Activated naive CD8-positive, alpha-beta T cell treated with anti-CD3 and anti-CD28 coated beads for 36 hours (primary cell): ENCODE measurements around the gene TFCP2. TPM values are rescaled to one million over a fixed set of nuclear protein-coding genes. Genes with fewer than 3 reads are reported as not detected.
A peak's percentile ranks its signal among the peaks of the same experiment; 100 is the strongest.

Source experiments
- DNase-seq: peaks from one replicate; pipeline ENCODE4 v3.0.0; 2021
- H3K27ac Mint-ChIP-seq: one replicate; pipeline ENCODE4 v1.8.0; 2022; ENCODE audit warnings: mild to moderate bottlenecking, moderate library complexity, mixed read lengths
- H3K27me3 Mint-ChIP-seq: one replicate; pipeline ENCODE4 v1.8.0; 2022; ENCODE audit warnings: mild to moderate bottlenecking, mixed read lengths
- H3K36me3 Mint-ChIP-seq: one replicate; pipeline ENCODE4 v1.8.0; 2021; ENCODE audit warnings: mild to moderate bottlenecking, mixed read lengths
- H3K4me1 Mint-ChIP-seq: one replicate; pipeline ENCODE4 v1.8.0; 2021; ENCODE audit warnings: mixed read lengths
- H3K4me3 Mint-ChIP-seq: one replicate; pipeline ENCODE4 v1.8.0; 2022; ENCODE audit warnings: mild to moderate bottlenecking, moderate library complexity, mixed read lengths
- H3K9me3 Mint-ChIP-seq: one replicate; pipeline ENCODE4 v1.8.0; 2022; ENCODE audit warnings: mixed read lengths
- total RNA-seq, 2 experiments: library from RNA; stranded (reverse); gene quantifications; one replicate each; pipeline ENCODE4 v1.2.3, GENCODE V29; 2021

TFCP2 gene
- total RNA-seq, 2 experiments from 2014 or later, result 32.3 to 33.4 TPM

DNA sequence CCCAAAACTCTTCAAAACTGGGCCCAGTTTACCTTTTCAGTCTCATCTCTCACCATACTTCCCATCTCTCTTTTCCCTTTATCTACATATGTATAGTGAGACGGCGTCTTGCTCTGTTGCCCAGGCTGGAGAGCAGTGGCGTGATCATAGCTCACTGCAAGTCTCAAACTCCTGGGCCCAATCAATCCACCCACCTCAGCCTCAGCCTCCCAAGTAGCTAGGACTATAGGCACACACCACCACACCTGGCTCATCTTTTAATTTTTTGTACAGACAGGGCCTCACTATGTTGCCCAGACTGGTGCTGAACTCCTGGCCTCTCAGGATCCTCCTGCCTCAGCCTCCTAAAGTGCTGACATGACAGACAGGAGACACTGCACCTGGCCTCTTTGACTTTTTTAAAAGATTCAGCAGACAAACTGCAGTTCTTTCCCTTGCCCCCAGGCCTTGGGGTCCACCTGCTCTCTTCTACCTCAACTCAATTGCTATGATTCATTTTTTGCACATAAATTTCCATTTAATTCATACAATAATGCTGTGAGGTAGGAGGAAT, 33.6 kb downstream of the TFCP2 start:
- H3K27me3 Mint-ChIP-seq, result no peaks in the 10 kb centered on the region
- peaks cover 23% of the 10 kb centered on the region for H3K36me3 Mint-ChIP-seq
- no peak for DNase-seq
- no peaks in the 10 kb centered on the region for H3K4me1 Mint-ChIP-seq
- H3K9me3 Mint-ChIP-seq, result no peaks in the 10 kb centered on the region
- H3K27ac Mint-ChIP-seq, result no peak overlapping the region
- no peak overlapping the region for H3K4me3 Mint-ChIP-seq

DNA sequence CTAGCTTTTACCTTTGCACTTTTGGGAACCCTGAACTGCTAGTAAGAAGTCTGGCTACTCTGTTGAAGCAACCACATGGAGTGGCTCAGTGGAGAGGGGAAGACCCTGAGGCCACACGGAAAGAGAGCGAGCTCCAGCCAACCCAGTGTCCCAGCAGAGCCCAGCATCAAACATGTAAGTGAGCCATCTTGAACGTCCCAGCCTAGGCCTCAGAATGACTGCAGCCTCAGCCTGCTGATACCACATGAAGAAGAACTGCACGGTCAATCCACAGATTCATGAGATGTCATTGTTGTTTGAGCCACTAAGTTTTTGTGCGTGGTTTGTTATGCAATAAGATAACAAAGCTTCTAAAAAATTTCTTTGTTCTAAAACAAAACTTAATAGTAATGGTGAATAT, 40.2 kb downstream of the TFCP2 start:
- no peak overlapping the region for H3K27ac Mint-ChIP-seq
- H3K27me3 Mint-ChIP-seq, result no peaks in the 10 kb centered on the region
- no peak overlapping the region for H3K4me3 Mint-ChIP-seq
- peaks cover 2% of the 10 kb centered on the region for H3K36me3 Mint-ChIP-seq
- peaks cover 11% of the 10 kb centered on the region for H3K4me1 Mint-ChIP-seq
- no peaks in the 10 kb centered on the region for H3K9me3 Mint-ChIP-seq
- DNase-seq, result no peak

- H3K36me3 Mint-ChIP-seq, result peaks cover 2% of the 10 kb centered on the region
- H3K27me3 Mint-ChIP-seq, result no peaks in the 10 kb centered on the region
- no peak overlapping the region for H3K27ac Mint-ChIP-seq
- peaks cover 15% of the 10 kb centered on the region for H3K4me1 Mint-ChIP-seq
- DNase-seq, result no peak
- H3K4me3 Mint-ChIP-seq, result no peak overlapping the region
- no peaks in the 10 kb centered on the region for H3K9me3 Mint-ChIP-seq
Observed at GRCh38 chr12:51131745-51132521, 41.0 kb downstream of the TFCP2 start.

DNA sequence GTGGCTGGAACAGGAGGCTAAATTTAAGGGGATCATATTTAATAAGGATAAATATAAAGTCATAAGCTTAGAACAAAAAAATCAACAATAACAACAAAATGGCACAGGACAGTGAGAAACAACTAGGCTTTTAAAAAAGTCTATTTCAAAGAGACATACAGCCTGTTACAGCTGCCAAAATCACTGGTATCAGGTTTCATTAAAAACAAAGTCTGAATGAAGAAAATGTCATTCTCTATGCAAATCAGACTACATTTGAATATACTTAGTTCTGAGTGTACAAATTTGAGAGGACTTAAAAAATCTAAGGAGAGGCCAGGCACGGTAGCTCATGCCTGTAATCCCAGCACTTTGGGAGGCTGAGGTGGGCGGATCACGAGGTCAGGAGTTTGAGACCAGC, 44.0 kb downstream of the TFCP2 start:
- H3K9me3 Mint-ChIP-seq, result no peaks in the 10 kb centered on the region
- peaks cover 11% of the 10 kb centered on the region for H3K36me3 Mint-ChIP-seq
- H3K27ac Mint-ChIP-seq, result no peak overlapping the region
- H3K4me3 Mint-ChIP-seq, result no peak overlapping the region
- no peaks in the 10 kb centered on the region for H3K27me3 Mint-ChIP-seq
- no peak for DNase-seq
- peaks cover 15% of the 10 kb centered on the region for H3K4me1 Mint-ChIP-seq

DNA sequence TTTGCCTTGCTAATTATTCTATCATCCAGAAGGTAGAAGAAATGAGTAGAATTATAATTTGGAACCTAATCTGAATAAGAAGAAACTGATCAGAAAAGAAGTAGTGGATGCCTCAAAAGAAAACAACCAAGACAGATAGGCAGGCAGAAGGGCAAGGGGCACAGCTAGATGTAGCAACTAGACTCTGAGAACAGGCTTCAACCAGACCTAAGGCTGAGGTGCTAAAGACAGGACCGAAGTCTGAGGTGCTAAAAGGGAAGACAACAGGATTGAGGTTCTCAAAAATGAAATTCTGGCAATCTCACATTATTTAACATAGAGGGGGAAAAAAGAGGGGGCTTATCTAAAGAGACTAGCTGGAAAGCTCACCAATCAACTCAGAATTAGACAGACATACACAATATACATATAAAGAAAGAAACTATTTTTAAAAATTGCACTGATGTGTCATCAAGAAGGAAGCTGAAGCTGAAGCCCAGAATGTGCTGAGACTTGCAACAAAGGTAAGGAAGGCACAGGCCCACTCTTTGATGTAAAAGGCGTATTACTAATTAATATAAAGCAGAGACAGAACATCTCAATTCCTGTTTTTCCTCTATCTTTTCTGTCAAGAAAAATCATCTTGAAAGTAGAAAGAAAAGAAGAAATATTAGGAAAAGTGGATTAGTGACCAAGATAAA, 45.7 kb downstream of the TFCP2 start:
- DNase-seq, result no peak
- Mint-ChIP-seq H3K9me3 (no peaks in the 10 kb centered on the region), H3K27me3 (no peaks in the 10 kb centered on the region), H3K27ac (no peak overlapping the region), H3K36me3 (peaks cover 11% of the 10 kb centered on the region), H3K4me3 (no peak overlapping the region), H3K4me1 (peaks cover 9% of the 10 kb centered on the region)

DNA sequence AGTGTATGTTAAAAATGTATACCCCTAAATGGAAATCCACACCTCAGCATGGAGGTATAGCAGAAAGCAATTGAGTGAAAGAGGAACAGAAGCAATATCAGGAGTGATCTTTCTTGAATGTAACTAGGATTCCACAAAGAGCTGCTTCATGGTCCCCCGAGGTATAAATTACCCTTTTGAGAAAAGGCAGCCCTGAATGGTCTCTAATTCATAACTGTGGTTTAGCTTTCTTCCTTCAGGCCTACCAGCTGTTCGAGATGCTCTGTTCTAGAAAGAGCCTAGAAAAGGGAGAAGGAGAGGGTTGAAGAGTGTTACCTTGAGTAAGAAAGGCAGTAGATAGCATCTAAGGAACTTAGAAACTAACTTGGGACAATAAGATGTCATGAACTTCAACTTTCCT, 46.6 kb downstream of the TFCP2 start:
- Mint-ChIP-seq H3K27me3 (no peaks in the 10 kb centered on the region), H3K4me1 (peaks cover 4% of the 10 kb centered on the region), H3K36me3 (peaks cover 11% of the 10 kb centered on the region), H3K27ac (no peak overlapping the region), H3K9me3 (no peaks in the 10 kb centered on the region), H3K4me3 (no peak overlapping the region)
- no peak for DNase-seq

GRCh38 chr12:51124504-51124903, 48.4 kb downstream of the TFCP2 start:
- H3K27ac Mint-ChIP-seq, result no peak overlapping the region
- H3K27me3 Mint-ChIP-seq, result no peaks in the 10 kb centered on the region

DNA sequence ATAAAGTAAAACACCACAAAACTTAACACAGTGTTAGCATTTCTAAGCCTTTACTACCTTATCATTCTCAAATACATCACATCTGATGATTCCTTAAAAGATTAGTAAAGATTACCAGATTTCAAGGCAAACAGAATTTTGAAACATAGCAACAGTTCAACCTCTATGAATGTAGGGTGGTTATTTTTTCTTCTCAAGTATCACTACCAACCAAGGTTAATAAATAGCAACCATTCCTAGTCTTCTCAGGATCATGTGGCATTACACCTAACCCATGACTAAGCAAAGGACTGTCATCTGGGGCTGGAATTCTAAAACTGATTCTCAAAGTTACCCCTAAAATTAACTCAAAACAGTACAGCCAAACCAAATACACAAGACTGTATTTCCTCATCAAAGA, 50.1 kb downstream of the TFCP2 start:
- no peak for DNase-seq
- H3K9me3 Mint-ChIP-seq, result no peaks in the 10 kb centered on the region
- H3K27me3 Mint-ChIP-seq, result no peaks in the 10 kb centered on the region
- H3K4me1 Mint-ChIP-seq, result peaks cover 10% of the 10 kb centered on the region
- H3K4me3 Mint-ChIP-seq, result no peak overlapping the region
- H3K36me3 Mint-ChIP-seq, result peaks cover 17% of the 10 kb centered on the region
- no peak overlapping the region for H3K27ac Mint-ChIP-seq

More at GRCh38 chr12:51124504-51124903, 48.4 kb downstream of the TFCP2 start:
- no peaks in the 10 kb centered on the region for H3K9me3 Mint-ChIP-seq
- no peak overlapping the region for H3K4me3 Mint-ChIP-seq
- DNase-seq, result no peak
- H3K4me1 Mint-ChIP-seq, result peaks cover 4% of the 10 kb centered on the region
- peaks cover 11% of the 10 kb centered on the region for H3K36me3 Mint-ChIP-seq

- H3K4me3 Mint-ChIP-seq, result no peak overlapping the region
Observed at GRCh38 chr12:51118706-51119105, 54.2 kb downstream of the TFCP2 start.

DNA sequence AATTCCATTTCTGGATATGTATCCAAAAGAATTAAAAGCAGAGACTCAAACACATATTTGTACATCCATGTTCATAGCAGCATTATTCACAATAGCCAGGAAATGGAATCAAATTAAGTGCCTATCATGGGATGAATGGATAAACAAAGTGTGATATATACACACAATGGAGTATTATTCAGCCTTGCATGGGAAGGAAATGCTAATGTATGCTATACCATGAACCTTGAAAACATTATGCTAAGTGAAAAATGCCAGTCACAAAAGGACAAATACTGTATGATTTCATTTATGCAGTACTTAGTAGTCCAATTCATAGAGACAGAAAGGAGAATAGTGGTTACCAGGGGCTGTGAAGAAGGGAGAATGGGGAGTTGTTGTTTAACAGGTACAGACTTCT, 57.4 kb downstream of the TFCP2 start:
- no peak overlapping the region for H3K27ac Mint-ChIP-seq
- no peak overlapping the region for H3K4me3 Mint-ChIP-seq
- H3K36me3 Mint-ChIP-seq, result peaks cover 14% of the 10 kb centered on the region
- no peak for DNase-seq
- H3K4me1 Mint-ChIP-seq, result peaks cover 6% of the 10 kb centered on the region
- no peaks in the 10 kb centered on the region for H3K27me3 Mint-ChIP-seq
- H3K9me3 Mint-ChIP-seq, result no peaks in the 10 kb centered on the region

More at GRCh38 chr12:51118706-51119105, 54.2 kb downstream of the TFCP2 start:
- Mint-ChIP-seq H3K27ac (no peak overlapping the region), H3K9me3 (no peaks in the 10 kb centered on the region), H3K36me3 (peaks cover 10% of the 10 kb centered on the region), H3K27me3 (no peaks in the 10 kb centered on the region), H3K4me1 (peaks cover 6% of the 10 kb centered on the region)
- no peak for DNase-seq

GRCh38 chr12:51108136-51108535, 64.8 kb downstream of the TFCP2 start:
- no peak overlapping the region for H3K27ac Mint-ChIP-seq
- peaks cover 1% of the 10 kb centered on the region for H3K4me1 Mint-ChIP-seq
- peaks cover 15% of the 10 kb centered on the region for H3K36me3 Mint-ChIP-seq
- H3K27me3 Mint-ChIP-seq, result no peaks in the 10 kb centered on the region
- H3K4me3 Mint-ChIP-seq, result no peak overlapping the region
- H3K9me3 Mint-ChIP-seq, result no peaks in the 10 kb centered on the region
- DNase-seq, result no peak

DNA sequence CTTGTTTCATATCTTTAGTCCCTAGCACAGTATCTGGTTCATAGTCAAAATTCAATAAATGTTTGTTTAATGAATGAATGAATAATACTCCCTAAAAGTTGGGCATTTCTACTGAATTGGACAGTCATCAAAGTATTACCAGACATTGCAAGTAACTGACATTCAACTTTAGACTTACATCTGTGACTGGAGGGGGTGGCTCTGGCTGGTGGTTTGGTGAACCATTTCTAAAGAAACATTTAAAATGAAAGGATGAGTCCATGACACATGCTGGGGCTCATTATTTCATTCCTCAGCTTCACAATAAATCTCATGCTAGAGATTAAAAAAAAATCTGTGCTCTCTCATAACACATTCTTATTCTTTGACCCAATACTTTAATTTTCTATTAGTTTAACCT, 69.0 kb downstream of the TFCP2 start:
- peaks cover 15% of the 10 kb centered on the region for H3K36me3 Mint-ChIP-seq
- no peaks in the 10 kb centered on the region for H3K27me3 Mint-ChIP-seq
- no peak for DNase-seq
- H3K9me3 Mint-ChIP-seq, result no peaks in the 10 kb centered on the region
- peaks cover 1% of the 10 kb centered on the region for H3K4me1 Mint-ChIP-seq
- H3K4me3 Mint-ChIP-seq, result no peak overlapping the region
- no peak overlapping the region for H3K27ac Mint-ChIP-seq

DNA sequence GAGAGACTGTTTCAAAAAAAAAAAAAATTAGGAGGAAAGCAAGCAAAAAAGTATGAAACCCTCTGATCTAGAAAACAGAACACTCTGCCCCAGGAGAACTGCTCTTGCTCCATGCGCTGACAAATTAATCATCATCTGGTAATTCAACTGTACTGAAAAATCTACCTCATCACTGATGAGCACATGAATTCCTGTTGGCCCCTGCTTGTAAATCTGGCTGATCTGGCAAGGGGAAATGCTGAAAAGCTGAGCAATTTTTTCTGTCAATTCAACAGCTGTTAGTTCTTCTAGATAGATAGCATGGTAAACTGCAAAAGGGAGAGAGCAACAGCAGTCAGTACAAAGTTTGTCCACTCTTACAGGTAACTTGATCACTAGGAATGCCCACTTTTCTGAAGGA, 74.3 kb downstream of the TFCP2 start:
- no peaks in the 10 kb centered on the region for H3K9me3 Mint-ChIP-seq

DNA sequence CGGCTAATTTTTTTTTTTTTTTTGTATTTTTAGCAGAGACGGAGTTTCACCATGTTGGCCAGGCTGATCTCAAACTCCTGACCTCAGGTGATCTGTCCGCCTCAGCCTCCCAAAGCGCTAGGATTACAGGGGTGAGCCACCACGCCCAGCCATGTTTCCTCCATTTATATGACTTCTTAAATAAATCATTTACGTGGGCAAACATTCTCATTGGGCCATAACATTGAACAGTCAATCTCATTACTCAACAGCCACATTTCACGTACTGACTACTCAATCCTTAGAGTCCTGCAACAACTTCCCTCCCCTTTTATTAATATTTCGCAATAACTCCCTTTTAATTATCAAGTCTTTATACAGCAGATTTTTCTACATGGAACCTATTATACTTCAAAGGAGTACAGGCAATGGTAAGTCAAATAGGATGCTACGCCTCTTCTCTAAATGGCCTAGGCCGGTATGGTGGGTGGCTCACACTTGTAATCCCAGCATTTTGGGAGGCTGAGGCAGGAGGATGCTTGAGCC, 82.2 kb downstream of the TFCP2 start:
- no peaks in the 10 kb centered on the region for H3K9me3 Mint-ChIP-seq
- no peak overlapping the region for H3K27ac Mint-ChIP-seq
- no peak overlapping the region for H3K4me3 Mint-ChIP-seq
- DNase-seq, result no peak
- H3K36me3 Mint-ChIP-seq, result peaks cover 8% of the 10 kb centered on the region
- no peaks in the 10 kb centered on the region for H3K27me3 Mint-ChIP-seq
- H3K4me1 Mint-ChIP-seq, result peaks cover 12% of the 10 kb centered on the region

More for the DNA sequence above, 74.3 kb downstream of the TFCP2 start:
- Mint-ChIP-seq H3K27me3 (no peaks in the 10 kb centered on the region), H3K4me3 (no peak overlapping the region), H3K36me3 (peaks cover 18% of the 10 kb centered on the region), H3K4me1 (no peaks in the 10 kb centered on the region), H3K27ac (no peak overlapping the region)
- DNase-seq, result no peak

- peaks cover 4% of the 10 kb centered on the region for H3K36me3 Mint-ChIP-seq
- peak overlapping the region; percentile 79 for H3K27ac Mint-ChIP-seq
- no peaks in the 10 kb centered on the region for H3K27me3 Mint-ChIP-seq
- H3K9me3 Mint-ChIP-seq, result no peaks in the 10 kb centered on the region
- peaks cover 15% of the 10 kb centered on the region for H3K4me1 Mint-ChIP-seq
- peak overlapping the region; percentile 8 for H3K4me3 Mint-ChIP-seq
- peak; percentile 38 for DNase-seq
Observed at GRCh38 chr12:51087818-51088217, 85.1 kb downstream of the TFCP2 start.
